ENCODE data around the gene B3GNT5. TPM values are rescaled to one million over a fixed set of nuclear protein-coding genes. Genes with fewer than 3 reads are reported as not detected.

B3GNT5 gene
- total and polyA plus RNA-seq, 10 of the 15 experiments (the other 5 are each of a cell fraction or from before 2014, with no cell fraction given), result 0.24 to 1.1 (median 0.48) TPM

DNA sequence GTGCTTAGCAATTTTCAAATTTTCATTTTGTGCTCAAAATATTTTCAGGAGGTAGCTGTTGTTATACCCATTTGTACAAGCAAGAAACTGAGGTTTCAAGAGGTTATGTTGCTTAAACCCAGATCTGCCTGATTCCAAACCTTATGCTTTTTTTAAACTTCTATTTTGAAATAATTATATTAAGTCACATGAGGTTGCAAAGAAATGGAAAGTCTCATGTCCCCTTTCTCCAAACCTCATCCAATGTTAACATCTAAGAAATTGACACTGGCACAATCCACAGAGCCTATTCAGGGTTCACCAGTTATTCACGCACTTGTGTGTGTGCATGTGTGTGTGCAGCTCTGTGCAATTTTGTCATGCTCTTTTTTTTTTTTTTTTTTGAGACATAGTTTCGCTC lies 35.1 kb downstream of the B3GNT5 start:
- BruUV-seq (replicated peaks), result no TSS peak
- Histone ChIP-seq H3K4me1 (ENCODE audit: control insufficient read depth, insufficient read depth, low read length) (peaks cover 5% of the 10 kb centered on the region), H3K36me3 (ENCODE audit: control insufficient read depth in 2 of 2, insufficient read depth in 2 of 2, low read length in 1 of 2) (no peaks in the 10 kb centered on the region), H3K9ac (ENCODE audit: control insufficient read depth, insufficient read depth, low read length) (no peak overlapping the region), H3K4me2 (ENCODE audit: control insufficient read depth, insufficient read depth) (no peak overlapping the region), H4K20me1 (ENCODE audit: control insufficient read depth, insufficient read depth) (no peaks in the 10 kb centered on the region), H3K27ac (ENCODE audit: control insufficient read depth, insufficient read depth) (no peak overlapping the region), H2AFZ (ENCODE audit: control insufficient read depth, low read depth, low read length) (no peak overlapping the region), H3K27me3 (replicated peaks in 1 of 2; ENCODE audit: control insufficient read depth in 2 of 2, insufficient read depth in 2 of 2, low read length in 1 of 2) (no peaks in the 10 kb centered on the region), H3K4me3 (no peak overlapping the region), H3K79me2 (ENCODE audit: control insufficient read depth, insufficient read depth, low read length) (no peaks in the 10 kb centered on the region), H3K9me3 (replicated peaks; ENCODE audit: control insufficient read depth, insufficient read depth, low read length) (no peaks in the 10 kb centered on the region)
- intact Hi-C loops (cut with micrococcal nuclease; ENCODE audit: unreplicated experiment) (loop anchor here (5.0 kb wide), 1 partner anchor 89 kb away; no protein-coding TSS in a partner anchor), in situ Hi-C loops (cut with MboI) (no loop called here)
- DNase-seq (ENCODE audit: low read depth, low spot score) (no peak), FAIRE-seq (no peak), ATAC-seq (no peak)
- ChIA-PET SMC1A (ENCODE audit: uncharacterized antibody, unreplicated experiment) (interaction anchor here (0.7 to 1.4 kb wide), 5 partner anchors 13 to 582 kb away, joined by 3 to 4 read pairs (median 3); no protein-coding TSS in a partner anchor), CTCF (no interaction called here), POLR2A (interaction anchor here (0.7 to 1.0 kb wide), 4 partner anchors 9 to 99 kb away, joined by 4 to 9 read pairs (median 5); no protein-coding TSS in a partner anchor), RAD21 (ENCODE audit: unreplicated experiment) (interaction anchor here (0.7 kb wide), 1 partner anchor 12 kb away, joined by 3 read pairs; no protein-coding TSS in a partner anchor)
- TF ChIP-seq, protein P1, sequence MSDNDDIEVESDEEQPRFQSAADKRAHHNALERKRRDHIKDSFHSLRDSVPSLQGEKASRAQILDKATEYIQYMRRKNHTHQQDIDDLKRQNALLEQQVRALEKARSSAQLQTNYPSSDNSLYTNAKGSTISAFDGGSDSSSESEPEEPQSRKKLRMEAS (IDR thresholded peaks at IDR 0.05; ENCODE audit: low read depth, low read length), result no peak
- TF ChIP-seq WRNIP1 (IDR thresholded peaks at IDR 0.05; ENCODE audit: borderline replicate concordance, low read depth, low read length) (no peak), NR2F1 (conservative IDR thresholded peaks at IDR 0.05) (no peak), BRCA1 (IDR thresholded peaks at IDR 0.05; ENCODE audit: low read depth, low read length) (no peak), CBX3 (IDR thresholded peaks at IDR 0.05; ENCODE audit: borderline replicate concordance, low read depth) (no peak), POU2F2 (IDR thresholded peaks at IDR 0.05; ENCODE audit: borderline replicate concordance, low read depth, low read length) (no peak), GABPA (IDR thresholded peaks at IDR 0.05; ENCODE audit: low read depth) (no peak), KDM1A (IDR thresholded peaks at IDR 0.05; ENCODE audit: borderline replicate concordance) (no peak), SMARCA5 (IDR thresholded peaks at IDR 0.05) (no peak), IRF4 (IDR thresholded peaks at IDR 0.05; ENCODE audit: low read depth, low read length) (no peak), KAT2A (conservative IDR thresholded peaks at IDR 0.05; ENCODE audit: control insufficient read depth, low read depth, low read length) (no peak), YBX1 (IDR thresholded peaks at IDR 0.05) (no peak), TARDBP (IDR thresholded peaks at IDR 0.05; ENCODE audit: borderline replicate concordance) (no peak), NBN (IDR thresholded peaks at IDR 0.05) (no peak)
- TF ChIP-seq, protein P2, sequence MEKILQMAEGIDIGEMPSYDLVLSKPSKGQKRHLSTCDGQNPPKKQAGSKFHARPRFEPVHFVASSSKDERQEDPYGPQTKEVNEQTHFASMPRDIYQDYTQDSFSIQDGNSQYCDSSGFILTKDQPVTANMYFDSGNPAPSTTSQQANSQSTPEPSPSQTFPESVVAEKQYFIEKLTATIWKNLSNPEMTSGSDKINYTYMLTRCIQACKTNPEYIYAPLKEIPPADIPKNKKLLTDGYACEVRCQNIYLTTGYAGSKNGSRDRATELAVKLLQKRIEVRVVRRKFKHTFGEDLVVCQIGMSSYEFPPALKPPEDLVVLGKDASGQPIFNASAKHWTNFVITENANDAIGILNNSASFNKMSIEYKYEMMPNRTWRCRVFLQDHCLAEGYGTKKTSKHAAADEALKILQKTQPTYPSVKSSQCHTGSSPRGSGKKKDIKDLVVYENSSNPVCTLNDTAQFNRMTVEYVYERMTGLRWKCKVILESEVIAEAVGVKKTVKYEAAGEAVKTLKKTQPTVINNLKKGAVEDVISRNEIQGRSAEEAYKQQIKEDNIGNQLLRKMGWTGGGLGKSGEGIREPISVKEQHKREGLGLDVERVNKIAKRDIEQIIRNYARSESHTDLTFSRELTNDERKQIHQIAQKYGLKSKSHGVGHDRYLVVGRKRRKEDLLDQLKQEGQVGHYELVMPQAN (conservative IDR thresholded peaks at IDR 0.05), result no peak
- TF ChIP-seq, protein P3, sequence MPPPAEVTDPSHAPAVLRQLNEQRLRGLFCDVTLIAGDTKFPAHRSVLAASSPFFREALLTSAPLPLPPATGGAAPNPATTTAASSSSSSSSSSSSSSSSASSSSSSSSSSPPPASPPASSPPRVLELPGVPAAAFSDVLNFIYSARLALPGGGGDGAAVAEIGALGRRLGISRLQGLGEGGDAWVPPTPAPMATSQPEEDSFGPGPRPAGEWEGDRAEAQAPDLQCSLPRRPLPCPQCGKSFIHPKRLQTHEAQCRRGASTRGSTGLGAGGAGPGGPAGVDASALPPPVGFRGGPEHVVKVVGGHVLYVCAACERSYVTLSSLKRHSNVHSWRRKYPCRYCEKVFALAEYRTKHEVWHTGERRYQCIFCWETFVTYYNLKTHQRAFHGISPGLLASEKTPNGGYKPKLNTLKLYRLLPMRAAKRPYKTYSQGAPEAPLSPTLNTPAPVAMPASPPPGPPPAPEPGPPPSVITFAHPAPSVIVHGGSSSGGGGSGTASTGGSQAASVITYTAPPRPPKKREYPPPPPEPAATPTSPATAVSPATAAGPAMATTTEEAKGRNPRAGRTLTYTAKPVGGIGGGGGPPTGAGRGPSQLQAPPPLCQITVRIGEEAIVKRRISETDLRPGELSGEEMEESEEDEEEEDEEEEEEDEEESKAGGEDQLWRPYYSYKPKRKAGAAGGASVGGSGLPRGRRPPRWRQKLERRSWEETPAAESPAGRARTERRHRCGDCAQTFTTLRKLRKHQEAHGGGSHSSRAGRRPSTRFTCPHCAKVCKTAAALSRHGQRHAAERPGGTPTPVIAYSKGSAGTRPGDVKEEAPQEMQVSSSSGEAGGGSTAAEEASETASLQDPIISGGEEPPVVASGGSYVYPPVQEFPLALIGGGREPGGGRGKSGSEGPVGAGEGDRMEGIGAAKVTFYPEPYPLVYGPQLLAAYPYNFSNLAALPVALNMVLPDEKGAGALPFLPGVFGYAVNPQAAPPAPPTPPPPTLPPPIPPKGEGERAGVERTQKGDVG (CRISPR knock-in tag; IDR thresholded peaks at IDR 0.05), result no peak
- TF ChIP-seq, protein P4, sequence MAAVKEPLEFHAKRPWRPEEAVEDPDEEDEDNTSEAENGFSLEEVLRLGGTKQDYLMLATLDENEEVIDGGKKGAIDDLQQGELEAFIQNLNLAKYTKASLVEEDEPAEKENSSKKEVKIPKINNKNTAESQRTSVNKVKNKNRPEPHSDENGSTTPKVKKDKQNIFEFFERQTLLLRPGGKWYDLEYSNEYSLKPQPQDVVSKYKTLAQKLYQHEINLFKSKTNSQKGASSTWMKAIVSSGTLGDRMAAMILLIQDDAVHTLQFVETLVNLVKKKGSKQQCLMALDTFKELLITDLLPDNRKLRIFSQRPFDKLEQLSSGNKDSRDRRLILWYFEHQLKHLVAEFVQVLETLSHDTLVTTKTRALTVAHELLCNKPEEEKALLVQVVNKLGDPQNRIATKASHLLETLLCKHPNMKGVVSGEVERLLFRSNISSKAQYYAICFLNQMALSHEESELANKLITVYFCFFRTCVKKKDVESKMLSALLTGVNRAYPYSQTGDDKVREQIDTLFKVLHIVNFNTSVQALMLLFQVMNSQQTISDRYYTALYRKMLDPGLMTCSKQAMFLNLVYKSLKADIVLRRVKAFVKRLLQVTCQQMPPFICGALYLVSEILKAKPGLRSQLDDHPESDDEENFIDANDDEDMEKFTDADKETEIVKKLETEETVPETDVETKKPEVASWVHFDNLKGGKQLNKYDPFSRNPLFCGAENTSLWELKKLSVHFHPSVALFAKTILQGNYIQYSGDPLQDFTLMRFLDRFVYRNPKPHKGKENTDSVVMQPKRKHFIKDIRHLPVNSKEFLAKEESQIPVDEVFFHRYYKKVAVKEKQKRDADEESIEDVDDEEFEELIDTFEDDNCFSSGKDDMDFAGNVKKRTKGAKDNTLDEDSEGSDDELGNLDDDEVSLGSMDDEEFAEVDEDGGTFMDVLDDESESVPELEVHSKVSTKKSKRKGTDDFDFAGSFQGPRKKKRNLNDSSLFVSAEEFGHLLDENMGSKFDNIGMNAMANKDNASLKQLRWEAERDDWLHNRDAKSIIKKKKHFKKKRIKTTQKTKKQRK (IDR thresholded peaks at IDR 0.05; ENCODE audit: low read depth, low read length), result no peak
- WGBS (ENCODE audit: insufficient coverage, insufficient replicate concordance, low lambda C conversion rate, missing lambda C conversion rate), result 100% methylated on average over 1 of the region's 2 CpGs
